Lower leg skin (tissue), 3 donors: Measurements from ENCODE around the gene HDAC5.

Experiments used
- POLR2A ChIP-seq, 2 donors: fragments of 450-650 bp; IDR thresholded peaks; one replicate each; pipeline ENCODE4 v1.6.1; 2016 to 2017; ENCODE audit warnings: antibody characterized with exemption in 2 of 2, mild to moderate bottlenecking in 1 of 2, moderate library complexity in 1 of 2
- TF ChIP-seq, protein P1 (sequence below), 3 donors: fragments of 450-650 bp; IDR thresholded peaks; one replicate each; pipeline ENCODE4 v1.5.1; 2016; ENCODE audit warnings: antibody characterized with exemption in 3 of 3, mild to moderate bottlenecking in 3 of 3, moderate library complexity in 2 of 3

DNA sequence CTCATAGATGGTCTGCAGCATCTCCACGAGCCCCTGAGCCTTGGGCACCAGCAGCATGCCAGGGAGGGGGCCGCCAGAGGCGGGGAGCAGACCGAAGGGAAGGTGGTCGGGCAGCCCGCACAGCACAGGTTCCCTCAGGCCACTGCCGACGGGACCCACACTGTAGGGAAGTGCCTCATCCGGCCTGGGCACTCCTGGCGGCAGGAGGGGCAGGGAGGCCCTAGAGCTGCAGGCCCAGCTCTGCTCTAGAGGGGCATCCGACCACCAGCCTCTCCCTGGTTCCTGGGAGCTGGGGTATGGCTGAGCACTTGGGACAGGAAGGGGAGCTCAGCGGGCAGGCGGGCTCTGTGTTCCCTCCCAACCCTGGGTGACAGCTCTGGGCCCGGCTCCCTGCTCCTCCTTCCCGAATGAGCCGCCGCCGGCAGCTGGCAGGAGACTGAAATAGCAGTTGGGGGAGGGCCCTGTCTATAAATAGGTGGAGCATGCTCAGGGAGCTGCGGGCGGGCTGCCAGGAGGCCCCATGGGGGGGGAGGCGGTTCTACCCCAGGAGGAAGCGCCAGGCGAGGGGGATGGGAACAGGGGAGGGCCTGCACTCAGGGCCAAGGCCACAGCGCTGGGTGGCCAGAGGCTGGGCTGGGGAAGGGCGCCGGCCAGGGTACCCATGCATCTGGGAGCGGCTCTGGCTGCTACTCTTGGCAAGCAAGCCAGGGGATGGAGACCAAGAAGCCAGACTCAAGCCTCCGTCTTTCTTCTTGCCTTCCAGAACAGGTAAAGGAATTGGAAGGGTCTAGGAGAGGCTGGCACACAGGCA is 12.4 kb downstream of the HDAC5 start:
- TF ChIP-seq, protein P1, sequence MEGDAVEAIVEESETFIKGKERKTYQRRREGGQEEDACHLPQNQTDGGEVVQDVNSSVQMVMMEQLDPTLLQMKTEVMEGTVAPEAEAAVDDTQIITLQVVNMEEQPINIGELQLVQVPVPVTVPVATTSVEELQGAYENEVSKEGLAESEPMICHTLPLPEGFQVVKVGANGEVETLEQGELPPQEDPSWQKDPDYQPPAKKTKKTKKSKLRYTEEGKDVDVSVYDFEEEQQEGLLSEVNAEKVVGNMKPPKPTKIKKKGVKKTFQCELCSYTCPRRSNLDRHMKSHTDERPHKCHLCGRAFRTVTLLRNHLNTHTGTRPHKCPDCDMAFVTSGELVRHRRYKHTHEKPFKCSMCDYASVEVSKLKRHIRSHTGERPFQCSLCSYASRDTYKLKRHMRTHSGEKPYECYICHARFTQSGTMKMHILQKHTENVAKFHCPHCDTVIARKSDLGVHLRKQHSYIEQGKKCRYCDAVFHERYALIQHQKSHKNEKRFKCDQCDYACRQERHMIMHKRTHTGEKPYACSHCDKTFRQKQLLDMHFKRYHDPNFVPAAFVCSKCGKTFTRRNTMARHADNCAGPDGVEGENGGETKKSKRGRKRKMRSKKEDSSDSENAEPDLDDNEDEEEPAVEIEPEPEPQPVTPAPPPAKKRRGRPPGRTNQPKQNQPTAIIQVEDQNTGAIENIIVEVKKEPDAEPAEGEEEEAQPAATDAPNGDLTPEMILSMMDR (IDR thresholded peaks at IDR 0.05) = peak in 1 of 3 donors; percentile 58
- no peak for TF ChIP-seq POLR2A (IDR thresholded peaks at IDR 0.05)
